Loucy (cell line): ENCODE measurements around the gene KIF3B.

Experiments used
- EZH2phosphoT487 ChIP-seq: fragments of 200-600 bp; IDR thresholded peaks from 2 replicates; pipeline ENCODE4 v1.6.1; 2018; ENCODE audit warnings: antibody characterized with exemption, mild to moderate bottlenecking, moderate library complexity, borderline replicate concordance
- TF ChIP-seq, protein P1 (sequence below): fragments of 200-600 bp; sonication (generic); conservative IDR thresholded peaks from 2 replicates; pipeline ENCODE4 v1.5.1; 2014; ENCODE audit warnings: mild to moderate bottlenecking, antibody characterized with exemption, low read length

DNA sequence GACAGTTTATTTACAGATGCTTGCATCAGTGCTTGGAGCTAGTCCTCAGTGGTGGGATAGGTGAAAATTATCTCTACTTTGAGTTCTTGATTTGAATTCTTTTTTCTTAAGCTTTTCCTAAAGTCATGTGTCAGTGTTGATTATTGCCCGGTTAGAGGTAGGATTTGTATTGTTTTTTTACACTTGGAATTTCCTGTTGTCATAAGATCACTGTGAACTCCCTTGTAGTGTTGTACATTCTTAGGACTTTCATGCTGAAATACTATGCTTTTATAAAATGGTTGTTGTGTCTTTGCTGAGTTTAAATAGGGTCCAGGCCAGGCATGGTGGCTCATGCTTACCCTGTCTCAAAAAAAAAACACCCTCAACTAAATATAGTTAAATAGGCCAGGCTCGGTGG lies 101.0 kb downstream of the KIF3B start:
- TF ChIP-seq, protein P1, sequence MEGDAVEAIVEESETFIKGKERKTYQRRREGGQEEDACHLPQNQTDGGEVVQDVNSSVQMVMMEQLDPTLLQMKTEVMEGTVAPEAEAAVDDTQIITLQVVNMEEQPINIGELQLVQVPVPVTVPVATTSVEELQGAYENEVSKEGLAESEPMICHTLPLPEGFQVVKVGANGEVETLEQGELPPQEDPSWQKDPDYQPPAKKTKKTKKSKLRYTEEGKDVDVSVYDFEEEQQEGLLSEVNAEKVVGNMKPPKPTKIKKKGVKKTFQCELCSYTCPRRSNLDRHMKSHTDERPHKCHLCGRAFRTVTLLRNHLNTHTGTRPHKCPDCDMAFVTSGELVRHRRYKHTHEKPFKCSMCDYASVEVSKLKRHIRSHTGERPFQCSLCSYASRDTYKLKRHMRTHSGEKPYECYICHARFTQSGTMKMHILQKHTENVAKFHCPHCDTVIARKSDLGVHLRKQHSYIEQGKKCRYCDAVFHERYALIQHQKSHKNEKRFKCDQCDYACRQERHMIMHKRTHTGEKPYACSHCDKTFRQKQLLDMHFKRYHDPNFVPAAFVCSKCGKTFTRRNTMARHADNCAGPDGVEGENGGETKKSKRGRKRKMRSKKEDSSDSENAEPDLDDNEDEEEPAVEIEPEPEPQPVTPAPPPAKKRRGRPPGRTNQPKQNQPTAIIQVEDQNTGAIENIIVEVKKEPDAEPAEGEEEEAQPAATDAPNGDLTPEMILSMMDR, result no peak
- no peak for TF ChIP-seq EZH2phosphoT487
